NT2/D1 (cell line): ENCODE data around the gene N4BP2L1.

Experiments
- DNase-seq: peaks from one replicate; pipeline ENCODE4 v3.0.0-alpha.2; 2011; ENCODE audit warnings: low read depth, low spot score
- H3K27me3 ChIP-seq: 2 replicates; pipeline ENCODE4 v1.6.0; 2011; ENCODE audit warnings: mild to moderate bottlenecking; ENCODE audit not compliant: insufficient read length, insufficient read depth
- H3K36me3 ChIP-seq: 2 replicates; pipeline ENCODE4 v1.6.1; 2011; ENCODE audit warnings: mild to moderate bottlenecking, low read length, mixed read lengths; ENCODE audit not compliant: insufficient read depth, insufficient read length
- H3K4me1 ChIP-seq: 2 replicates; pipeline ENCODE4 v1.5.1; 2011; ENCODE audit not compliant: insufficient read depth, insufficient read length
- H3K4me3 ChIP-seq: 2 replicates; pipeline ENCODE4 v1.5.1; 2011; ENCODE audit warnings: low read depth; ENCODE audit not compliant: insufficient read length
- H3K9ac ChIP-seq: 2 replicates; pipeline ENCODE4 v1.6.0; 2011; ENCODE audit warnings: low read depth; ENCODE audit not compliant: insufficient read length
- H3K9me3 ChIP-seq: 2 replicates; pipeline ENCODE4 v1.5.1; 2011; ENCODE audit warnings: mild to moderate bottlenecking, low read length; ENCODE audit not compliant: insufficient read depth
- SUZ12 ChIP-seq: IDR thresholded peaks from 2 replicates; pipeline ENCODE4 v1.6.1; 2011; ENCODE audit not compliant: insufficient read length, insufficient read depth; ENCODE audit errors: extremely low read depth
- YY1 ChIP-seq: IDR thresholded peaks from 2 replicates; pipeline ENCODE4 v1.6.1; 2011; ENCODE audit not compliant: insufficient read length, insufficient read depth
- ZNF274 ChIP-seq: IDR thresholded peaks from 2 replicates; pipeline ENCODE4 v1.6.1; 2011; ENCODE audit warnings: mild to moderate bottlenecking, low read depth, low read length

N4BP2L1 gene

DNA sequence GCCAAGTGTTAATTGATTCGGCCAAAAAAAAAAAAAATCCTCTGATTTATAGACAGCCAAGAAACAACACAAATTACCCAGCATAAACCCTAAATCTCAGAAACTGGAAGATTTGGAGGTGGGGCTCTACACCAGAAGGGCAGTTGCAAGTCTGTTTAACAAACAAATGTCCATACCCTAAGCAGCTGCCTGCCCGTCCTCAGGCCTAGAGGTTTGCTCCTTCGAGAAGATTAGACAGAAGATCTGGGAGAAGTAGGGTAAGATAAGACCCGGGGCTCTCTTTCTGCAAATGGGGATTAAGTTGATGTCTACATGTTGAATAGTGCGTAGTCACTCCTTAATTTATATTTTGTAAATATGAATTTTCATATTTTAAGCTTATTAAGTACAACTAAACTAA, 3.4 kb upstream of the N4BP2L1 start:
- no peak overlapping the region for H3K9ac ChIP-seq
- no peaks in the 10 kb centered on the region for H3K36me3 ChIP-seq
- H3K9me3 ChIP-seq, result no peaks in the 10 kb centered on the region
- H3K4me3 ChIP-seq, result no peak overlapping the region
- H3K27me3 ChIP-seq, result peaks cover 6% of the 10 kb centered on the region
- no peak for TF ChIP-seq ZNF274
- TF ChIP-seq SUZ12, result no peak
- no peak for TF ChIP-seq YY1
- H3K4me1 ChIP-seq, result no peaks in the 10 kb centered on the region
- DNase-seq, result no peak

DNA sequence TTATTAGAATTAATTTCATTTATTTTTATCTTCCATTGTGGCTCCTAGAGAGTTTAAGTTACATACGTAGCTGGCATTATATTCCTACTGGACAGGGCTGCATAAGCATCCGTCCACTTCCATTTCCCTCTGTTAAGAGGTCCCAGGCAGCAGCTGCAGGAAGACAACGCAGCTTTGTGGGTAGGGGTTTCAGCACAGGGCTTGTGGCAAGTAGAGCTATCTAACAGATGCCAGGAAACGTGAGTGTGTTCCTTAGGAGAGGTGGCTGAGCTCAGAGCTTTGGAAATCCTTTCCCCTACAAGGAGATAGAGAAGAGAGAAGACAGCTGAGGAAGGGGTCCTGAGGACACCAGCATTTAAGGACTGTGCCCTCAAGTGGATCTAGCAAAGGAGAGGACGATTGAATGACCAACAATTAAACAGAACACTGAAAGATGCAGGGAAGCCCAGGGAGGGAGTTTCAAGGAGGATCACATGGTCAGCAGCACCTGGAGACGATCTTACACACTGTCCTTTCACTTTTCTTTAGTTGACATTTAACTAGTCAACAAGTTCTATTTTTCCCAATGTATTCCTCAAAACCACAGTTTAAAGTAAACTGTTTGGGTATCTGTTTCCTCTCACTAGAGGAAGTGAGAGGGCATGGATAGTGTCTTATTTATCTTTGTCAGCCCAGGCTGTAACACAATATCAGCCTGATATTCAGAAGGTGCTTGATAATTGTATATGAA, 2.3 kb upstream of the N4BP2L1 start:
- H3K9ac ChIP-seq, result no peak overlapping the region
- no peak overlapping the region for H3K4me3 ChIP-seq
- DNase-seq, result no peak
- no peaks in the 10 kb centered on the region for H3K9me3 ChIP-seq
- H3K27me3 ChIP-seq, result peaks cover 18% of the 10 kb centered on the region
- no peaks in the 10 kb centered on the region for H3K36me3 ChIP-seq
- no peaks in the 10 kb centered on the region for H3K4me1 ChIP-seq
- TF ChIP-seq ZNF274 (no peak), SUZ12 (no peak), YY1 (no peak)

DNA sequence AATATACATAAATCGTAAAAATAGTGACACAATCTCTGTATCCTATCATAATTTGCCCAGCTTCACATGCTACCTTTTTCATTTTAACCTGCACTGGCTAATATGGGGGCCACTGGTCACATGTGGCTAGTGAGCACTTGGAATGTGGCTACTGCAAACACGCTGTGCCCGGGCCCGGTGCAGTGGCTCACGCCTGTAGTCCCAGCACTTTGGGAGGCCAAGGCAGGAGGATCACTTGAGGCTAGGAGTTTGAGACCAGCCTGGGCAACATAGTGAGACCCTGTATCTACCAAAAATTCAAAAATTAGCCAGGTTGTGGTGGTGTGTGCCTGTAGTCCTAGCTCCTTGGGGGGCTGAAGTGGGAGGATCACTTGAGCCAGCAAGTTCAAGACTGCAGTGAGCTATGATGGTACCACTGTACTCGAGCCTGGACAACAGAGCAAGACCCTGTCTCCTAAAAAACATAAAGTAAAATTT, 1.5 kb upstream of the N4BP2L1 start:
- Histone ChIP-seq H3K9me3 (no peaks in the 10 kb centered on the region), H3K27me3 (peaks cover 20% of the 10 kb centered on the region), H3K9ac (no peak overlapping the region), H3K4me1 (no peaks in the 10 kb centered on the region), H3K4me3 (no peak overlapping the region), H3K36me3 (no peaks in the 10 kb centered on the region)
- no peak for DNase-seq
- no peak for TF ChIP-seq YY1
- no peak for TF ChIP-seq SUZ12
- no peak for TF ChIP-seq ZNF274

DNA sequence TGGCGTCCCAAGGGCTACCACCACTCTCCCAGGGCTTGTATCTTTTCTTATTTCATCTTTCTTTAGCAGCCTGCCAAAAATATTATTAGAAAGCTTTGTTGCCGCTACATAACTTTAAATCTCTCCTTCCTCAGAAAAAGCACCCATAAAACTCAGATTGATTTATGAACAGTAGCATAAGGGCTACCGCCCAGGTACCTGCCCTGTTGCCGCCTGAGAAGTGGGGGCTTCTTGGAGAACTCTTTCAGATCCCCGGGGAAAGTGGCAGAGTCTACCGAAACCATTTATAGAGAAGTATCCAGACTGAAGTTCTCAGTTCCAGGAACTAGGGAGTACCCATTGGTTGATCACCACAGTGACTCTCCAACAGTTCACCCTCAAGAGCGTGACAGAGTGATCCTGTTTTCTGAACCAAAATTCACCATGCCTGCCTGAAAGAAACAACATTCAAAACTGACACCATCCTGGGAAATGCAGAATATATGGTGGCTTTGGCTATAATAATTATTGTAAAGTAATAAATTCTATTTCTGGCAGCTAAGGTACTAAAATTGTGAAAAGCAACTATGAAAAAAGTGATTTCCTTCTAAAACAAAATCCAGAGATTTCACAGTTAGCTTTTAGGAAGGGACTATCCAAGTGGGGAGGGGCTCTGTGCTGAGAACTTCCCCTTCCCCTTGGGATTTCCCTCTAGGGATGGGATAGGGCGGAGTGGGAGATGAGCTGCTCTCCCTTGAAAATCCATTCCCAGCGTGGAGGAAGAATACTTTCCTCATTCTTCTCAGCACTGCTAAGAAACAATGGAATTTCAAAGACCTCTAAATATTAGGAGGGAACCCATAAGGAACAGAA, 877 bp upstream of the N4BP2L1 start:
- peak overlapping the region; percentile 55 for H3K4me3 ChIP-seq

DNA sequence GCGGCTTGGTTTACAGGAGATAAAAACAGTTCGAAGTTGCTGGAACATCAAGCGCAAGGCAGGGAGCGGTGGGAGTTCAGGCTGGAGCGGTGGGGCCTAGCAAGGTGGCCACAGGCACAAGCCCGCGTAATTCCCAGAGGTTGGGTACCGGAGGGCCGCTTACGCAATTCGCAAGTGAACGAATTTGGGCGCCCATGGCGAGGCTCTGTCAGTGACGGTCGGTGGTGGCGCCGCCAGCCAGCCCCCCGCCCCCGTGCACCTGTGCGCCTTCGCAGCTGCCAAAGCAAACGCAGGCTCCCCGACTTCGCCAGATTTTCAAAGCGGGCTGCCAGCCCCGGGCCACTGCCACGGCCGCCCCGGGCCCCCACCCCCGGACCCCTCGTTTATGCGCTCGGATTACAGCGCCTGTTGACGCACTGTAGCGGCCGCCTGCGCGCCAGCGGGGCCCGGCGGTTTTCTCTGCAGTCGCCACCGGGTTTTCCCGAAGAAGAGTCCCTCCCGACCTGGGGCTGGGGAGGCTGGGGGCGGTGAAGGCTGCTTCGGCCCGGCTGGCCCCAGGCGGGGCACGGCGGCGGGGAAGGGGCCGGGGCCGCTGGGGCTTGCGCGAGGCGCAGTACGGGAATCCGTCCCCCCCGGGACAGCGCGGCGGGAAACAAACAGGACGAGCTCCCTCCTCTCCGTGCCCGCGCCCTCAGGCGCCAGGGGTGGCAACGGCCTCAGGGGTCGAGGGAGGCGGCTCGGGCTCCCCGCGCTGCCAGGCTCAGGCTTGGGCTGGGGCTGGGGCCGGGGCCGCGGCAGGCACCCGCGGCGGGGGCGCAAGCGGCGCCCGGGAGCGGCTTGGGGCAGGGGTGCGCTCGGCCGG, 709 bp downstream of the N4BP2L1 start:
- H3K4me1 ChIP-seq, result no peaks in the 10 kb centered on the region
- H3K9me3 ChIP-seq, result no peaks in the 10 kb centered on the region
- peak overlapping the region; percentile 55 for H3K4me3 ChIP-seq
- H3K9ac ChIP-seq, result peak overlapping the region; percentile 80
- no peaks in the 10 kb centered on the region for H3K36me3 ChIP-seq
- TF ChIP-seq ZNF274 (no peak), YY1 (no peak), SUZ12 (no peak)
- H3K27me3 ChIP-seq, result peaks cover 20% of the 10 kb centered on the region
- no peak for DNase-seq

More for the DNA sequence above, 877 bp upstream of the N4BP2L1 start:
- TF ChIP-seq ZNF274, result no peak
- TF ChIP-seq YY1, result no peak
- TF ChIP-seq SUZ12, result no peak
- DNase-seq, result no peak
- Histone ChIP-seq H3K4me1 (no peaks in the 10 kb centered on the region), H3K27me3 (peaks cover 20% of the 10 kb centered on the region), H3K9me3 (no peaks in the 10 kb centered on the region), H3K9ac (peak overlapping the region; percentile 80), H3K36me3 (no peaks in the 10 kb centered on the region)

DNA sequence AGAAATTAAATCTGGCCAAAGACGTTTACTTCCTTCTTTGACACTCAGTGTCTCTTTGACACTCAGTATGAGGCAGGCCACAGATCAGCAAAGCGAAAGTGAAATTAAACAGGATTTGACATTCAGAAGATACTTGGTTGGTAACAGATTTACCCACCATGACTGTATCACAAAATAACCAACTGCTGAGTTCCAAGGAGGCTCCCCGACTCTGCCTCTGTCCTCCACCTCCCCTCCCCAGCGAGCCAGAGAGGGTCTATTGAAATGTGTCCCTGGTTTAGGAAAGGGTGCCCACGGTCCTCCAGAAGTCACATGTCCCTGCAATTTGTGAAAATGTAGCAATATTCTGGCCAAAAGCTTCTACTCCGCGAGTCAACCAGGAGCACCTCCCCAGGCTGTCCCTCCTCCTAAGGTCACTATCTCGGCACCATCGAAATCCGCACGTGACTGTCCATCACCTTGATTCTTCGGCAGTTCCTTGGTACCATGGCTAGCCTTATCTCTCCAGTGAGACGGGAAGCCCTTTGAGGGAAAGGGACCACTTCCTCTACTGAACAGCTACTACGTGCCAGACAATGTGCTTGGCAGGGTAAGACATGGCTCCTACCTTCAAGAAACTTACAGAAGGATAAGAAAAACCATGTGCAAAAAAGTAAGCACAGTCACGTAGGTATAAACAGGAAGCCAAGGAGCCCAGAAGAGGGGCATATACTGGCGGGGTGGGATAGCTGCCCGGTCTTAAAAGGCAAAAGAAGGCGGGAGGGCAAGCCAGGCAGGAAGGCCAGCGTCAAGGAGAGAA, 1.5 kb downstream of the N4BP2L1 start:
- H3K9me3 ChIP-seq, result no peaks in the 10 kb centered on the region
- H3K4me3 ChIP-seq, result peak overlapping the region; percentile 55
- H3K27me3 ChIP-seq, result peaks cover 20% of the 10 kb centered on the region
- no peak for DNase-seq
- no peaks in the 10 kb centered on the region for H3K4me1 ChIP-seq
- no peaks in the 10 kb centered on the region for H3K36me3 ChIP-seq
- peak overlapping the region; percentile 80 for H3K9ac ChIP-seq
- TF ChIP-seq ZNF274 (no peak), YY1 (no peak), SUZ12 (no peak)
